Panc1 (cell line): Measurements from ENCODE around the gene PITPNB. TPM values are rescaled to one million over a fixed set of nuclear protein-coding genes. Genes with fewer than 3 reads are reported as not detected.

Source experiments
- ATAC-seq: fragments of 200-7000 bp; cut with Tn5 transposase; 2 replicates; pipeline ENCODE4 v1.9.1; 2020; ENCODE audit warnings: mild to moderate bottlenecking, moderate library complexity
- BruUV-seq: library from RNA; stranded (reverse); fragments of 400-500 nt; replicated peaks from 2 replicates; lab custom pipeline; 2021; lab: Mats Ljungman, UMichigan
- CTCF ChIA-PET: fragments of 300-600 bp; sonication (Branson Sonifier 250); formaldehyde crosslinking; loops from one replicate; lab custom pipeline; 2022; ENCODE audit warnings: antibody characterized with exemption; lab: Charles Lee
- POLR2A ChIA-PET: fragments of 300-600 bp; sonication (Branson Sonifier 250); formaldehyde crosslinking; loops from one replicate; lab custom pipeline; 2022; ENCODE audit warnings: antibody characterized with exemption; lab: Charles Lee
- DNase-seq: peaks from one replicate; pipeline ENCODE4 v3.0.0-alpha.2; 2010; ENCODE audit warnings: low read depth, low spot score
- H3K27ac ChIP-seq: 2 replicates; pipeline ENCODE4 v1.5.1; 2011; ENCODE audit warnings: mild to moderate bottlenecking, low read length, inconsistent platforms
- H3K27me3 ChIP-seq: fragments of 200-500 bp; sonication (Bioruptor generic); 2 replicates; pipeline ENCODE4 v1.6.0; 2014; ENCODE audit warnings: low read length, inconsistent platforms; ENCODE audit not compliant: control insufficient read depth, insufficient read depth
- H3K36me3 ChIP-seq: fragments of 200-500 bp; sonication (Bioruptor generic); 2 replicates; pipeline ENCODE4 v1.5.1; 2014; ENCODE audit warnings: inconsistent platforms, mild to moderate bottlenecking, low read length, moderate library complexity; ENCODE audit not compliant: control insufficient read depth, insufficient read depth
- H3K4me1 ChIP-seq: 2 replicates; pipeline ENCODE4 v1.5.1; 2011; ENCODE audit warnings: inconsistent platforms, mild to moderate bottlenecking, low read length, moderate library complexity; ENCODE audit not compliant: control insufficient read depth, insufficient read depth
- H3K4me3 ChIP-seq, 2 experiments: 2 replicates each; pipeline ENCODE4 v1.5.1; 2011 to 2012; ENCODE audit warnings: low read depth in 2 of 2, low read length in 2 of 2, mild to moderate bottlenecking in 2 of 2, inconsistent platforms in 1 of 2, moderate library complexity in 1 of 2
- H3K9me3 ChIP-seq: fragments of 200-500 bp; sonication (Bioruptor generic); 2 replicates; pipeline ENCODE4 v1.5.1; 2014; ENCODE audit warnings: low read depth, mild to moderate bottlenecking, inconsistent platforms, low read length, moderate library complexity; ENCODE audit not compliant: control insufficient read depth, insufficient read depth
- POLR2AphosphoS5 ChIP-seq: IDR thresholded peaks from 2 replicates; pipeline ENCODE4 v1.6.1; 2012; ENCODE audit warnings: mild to moderate bottlenecking, low read depth, low read length, moderate library complexity
- SIN3A ChIP-seq: IDR thresholded peaks from 2 replicates; pipeline ENCODE4 v1.6.1; 2012; ENCODE audit warnings: low read depth, mild to moderate bottlenecking, low read length, moderate library complexity, borderline replicate concordance; ENCODE audit not compliant: insufficient read depth
- TCF7L2 ChIP-seq: IDR thresholded peaks from 2 replicates; pipeline ENCODE4 v1.6.1; 2011; ENCODE audit warnings: mild to moderate bottlenecking, low read depth, low read length, inconsistent platforms
- in situ Hi-C: cut with HindIII; loops from 2 replicates; pipeline ENCODE4 v1.10.0; 2016; ENCODE audit warnings: low sequenced_read_pairs, low pct_unique_long_range_greater_than_20kb
- intact Hi-C: fragments of 100-400 bp; cut with micrococcal nuclease; formaldehyde crosslinking; loops from one replicate; pipeline ENCODE4 v1.10.0; 2022; ENCODE audit not compliant: unreplicated experiment
- total RNA-seq: library from RNA; stranded (reverse); gene quantifications from one replicate; pipeline ENCODE4 v1.2.1, GENCODE V29; 2021; ENCODE audit not compliant: unreplicated experiment
- TF ChIP-seq, protein P1 (sequence below): fragments of 450-650 bp; IDR thresholded peaks from 2 replicates; pipeline ENCODE4 v1.5.1; 2017; ENCODE audit warnings: mild to moderate bottlenecking
- TF ChIP-seq, protein P2 (sequence below), 2 experiments: IDR thresholded peaks; 2 replicates each; pipeline ENCODE4 v1.6.1; 2011 to 2012; ENCODE audit warnings: low read depth in 2 of 2, control low read depth in 1 of 2, low read length in 1 of 2, mild to moderate bottlenecking in 1 of 2, moderate library complexity in 1 of 2; ENCODE audit not compliant: insufficient read depth in 1 of 2

PITPNB gene
- total RNA-seq, 1 experiment from 2014 or later: 67.0 TPM

DNA sequence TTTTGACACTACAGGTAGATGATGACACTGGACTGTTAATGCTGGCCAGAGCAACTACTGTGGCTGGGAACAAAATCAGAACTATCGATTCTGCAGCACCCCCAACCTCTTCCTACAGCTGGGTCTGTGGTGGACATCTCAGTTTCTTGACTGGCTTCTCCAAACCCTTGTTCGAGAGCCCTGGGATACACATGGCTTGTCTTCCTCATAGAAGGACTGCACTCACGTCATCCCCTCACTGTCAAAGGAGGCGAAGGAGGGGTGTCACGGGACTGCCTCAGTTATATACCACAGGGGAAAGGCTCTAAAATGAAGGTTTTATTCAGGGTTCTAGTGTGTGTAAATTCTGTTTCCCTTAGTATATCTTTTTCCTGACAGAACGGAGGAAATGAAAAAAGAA is 44.9 kb downstream of the PITPNB start:
- Histone ChIP-seq H3K27ac (no peak overlapping the region), H3K4me1 (no peaks in the 10 kb centered on the region), H3K36me3 (peaks cover 16% of the 10 kb centered on the region), H3K4me3 (no peak overlapping the region), H3K27me3 (no peaks in the 10 kb centered on the region), H3K9me3 (no peaks in the 10 kb centered on the region)
- ChIA-PET CTCF (no interaction called here), POLR2A (no interaction called here)
- no peak for TF ChIP-seq SIN3A
- no peak for DNase-seq
- no TSS peak for BruUV-seq
- intact Hi-C loops: no loop called here
- in situ Hi-C loops: no loop called here
- no peak for ATAC-seq

DNA sequence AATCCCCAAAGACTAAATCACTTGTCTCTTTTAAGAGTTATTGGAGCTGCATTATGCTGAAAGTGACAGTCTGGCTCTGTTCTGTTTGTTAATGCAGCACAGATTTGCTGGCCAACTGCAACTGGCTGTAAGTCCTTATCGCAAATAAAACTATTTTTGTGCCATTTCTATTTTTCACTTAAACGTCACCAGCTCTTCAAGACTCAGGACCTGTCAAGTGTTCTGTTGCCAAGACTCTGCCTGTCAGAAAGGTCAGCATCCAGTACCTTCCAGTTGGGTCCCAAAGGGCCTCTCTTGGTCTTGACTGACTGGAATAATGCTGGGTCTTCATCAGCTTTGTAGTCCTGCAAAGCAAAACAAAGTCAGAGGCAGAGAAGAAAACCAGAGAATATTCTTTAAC is 45.6 kb downstream of the PITPNB start:
- H3K4me1 ChIP-seq: no peaks in the 10 kb centered on the region
- in situ Hi-C loops: no loop called here
- H3K4me3 ChIP-seq: no peak overlapping the region
- H3K9me3 ChIP-seq: no peaks in the 10 kb centered on the region
- H3K27me3 ChIP-seq: no peaks in the 10 kb centered on the region
- ATAC-seq (no peak), DNase-seq (no peak)
- ChIA-PET POLR2A (interaction anchor here (0.6 kb wide), 2 partner anchors 1271 to 1333 kb away, joined by 3 to 6 read pairs; no protein-coding TSS in a partner anchor), CTCF (no interaction called here)
- TF ChIP-seq SIN3A (no peak), POLR2AphosphoS5 (no peak), TCF7L2 (no peak)
- TF ChIP-seq, protein P1, sequence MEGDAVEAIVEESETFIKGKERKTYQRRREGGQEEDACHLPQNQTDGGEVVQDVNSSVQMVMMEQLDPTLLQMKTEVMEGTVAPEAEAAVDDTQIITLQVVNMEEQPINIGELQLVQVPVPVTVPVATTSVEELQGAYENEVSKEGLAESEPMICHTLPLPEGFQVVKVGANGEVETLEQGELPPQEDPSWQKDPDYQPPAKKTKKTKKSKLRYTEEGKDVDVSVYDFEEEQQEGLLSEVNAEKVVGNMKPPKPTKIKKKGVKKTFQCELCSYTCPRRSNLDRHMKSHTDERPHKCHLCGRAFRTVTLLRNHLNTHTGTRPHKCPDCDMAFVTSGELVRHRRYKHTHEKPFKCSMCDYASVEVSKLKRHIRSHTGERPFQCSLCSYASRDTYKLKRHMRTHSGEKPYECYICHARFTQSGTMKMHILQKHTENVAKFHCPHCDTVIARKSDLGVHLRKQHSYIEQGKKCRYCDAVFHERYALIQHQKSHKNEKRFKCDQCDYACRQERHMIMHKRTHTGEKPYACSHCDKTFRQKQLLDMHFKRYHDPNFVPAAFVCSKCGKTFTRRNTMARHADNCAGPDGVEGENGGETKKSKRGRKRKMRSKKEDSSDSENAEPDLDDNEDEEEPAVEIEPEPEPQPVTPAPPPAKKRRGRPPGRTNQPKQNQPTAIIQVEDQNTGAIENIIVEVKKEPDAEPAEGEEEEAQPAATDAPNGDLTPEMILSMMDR: no peak
- TF ChIP-seq, protein P2, sequence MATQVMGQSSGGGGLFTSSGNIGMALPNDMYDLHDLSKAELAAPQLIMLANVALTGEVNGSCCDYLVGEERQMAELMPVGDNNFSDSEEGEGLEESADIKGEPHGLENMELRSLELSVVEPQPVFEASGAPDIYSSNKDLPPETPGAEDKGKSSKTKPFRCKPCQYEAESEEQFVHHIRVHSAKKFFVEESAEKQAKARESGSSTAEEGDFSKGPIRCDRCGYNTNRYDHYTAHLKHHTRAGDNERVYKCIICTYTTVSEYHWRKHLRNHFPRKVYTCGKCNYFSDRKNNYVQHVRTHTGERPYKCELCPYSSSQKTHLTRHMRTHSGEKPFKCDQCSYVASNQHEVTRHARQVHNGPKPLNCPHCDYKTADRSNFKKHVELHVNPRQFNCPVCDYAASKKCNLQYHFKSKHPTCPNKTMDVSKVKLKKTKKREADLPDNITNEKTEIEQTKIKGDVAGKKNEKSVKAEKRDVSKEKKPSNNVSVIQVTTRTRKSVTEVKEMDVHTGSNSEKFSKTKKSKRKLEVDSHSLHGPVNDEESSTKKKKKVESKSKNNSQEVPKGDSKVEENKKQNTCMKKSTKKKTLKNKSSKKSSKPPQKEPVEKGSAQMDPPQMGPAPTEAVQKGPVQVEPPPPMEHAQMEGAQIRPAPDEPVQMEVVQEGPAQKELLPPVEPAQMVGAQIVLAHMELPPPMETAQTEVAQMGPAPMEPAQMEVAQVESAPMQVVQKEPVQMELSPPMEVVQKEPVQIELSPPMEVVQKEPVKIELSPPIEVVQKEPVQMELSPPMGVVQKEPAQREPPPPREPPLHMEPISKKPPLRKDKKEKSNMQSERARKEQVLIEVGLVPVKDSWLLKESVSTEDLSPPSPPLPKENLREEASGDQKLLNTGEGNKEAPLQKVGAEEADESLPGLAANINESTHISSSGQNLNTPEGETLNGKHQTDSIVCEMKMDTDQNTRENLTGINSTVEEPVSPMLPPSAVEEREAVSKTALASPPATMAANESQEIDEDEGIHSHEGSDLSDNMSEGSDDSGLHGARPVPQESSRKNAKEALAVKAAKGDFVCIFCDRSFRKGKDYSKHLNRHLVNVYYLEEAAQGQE (IDR thresholded peaks at IDR 0.05; ENCODE audit: insufficient read depth in 1 of 2, low read depth in 2 of 2, low read length in 1 of 2): no peak
- no peak overlapping the region for H3K27ac ChIP-seq
- intact Hi-C loops: no loop called here
- BruUV-seq: no TSS peak
- H3K36me3 ChIP-seq: peaks cover 16% of the 10 kb centered on the region

DNA sequence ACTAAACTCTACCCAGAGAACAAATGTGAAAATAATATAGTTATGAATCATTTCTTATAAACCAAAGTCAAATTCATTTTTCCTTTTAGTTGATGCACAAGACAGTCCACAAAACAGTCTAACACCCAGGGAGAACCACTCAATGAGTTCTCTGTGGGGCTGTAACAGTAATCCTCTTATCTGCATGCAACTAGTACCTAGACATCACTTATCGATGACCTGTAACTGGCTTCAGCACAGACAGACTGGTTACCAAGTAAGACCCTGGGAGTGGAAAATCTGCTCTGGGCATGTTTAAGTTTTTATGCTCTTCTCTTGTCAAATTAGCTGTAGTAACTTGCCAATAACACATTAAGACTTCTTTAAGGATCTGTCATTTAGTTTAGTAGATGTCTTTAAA is 46.6 kb downstream of the PITPNB start:
- in situ Hi-C loops (no loop called here), intact Hi-C loops (no loop called here)
- DNase-seq: no peak
- Histone ChIP-seq H3K27ac (no peak overlapping the region), H3K36me3 (peaks cover 16% of the 10 kb centered on the region), H3K9me3 (no peaks in the 10 kb centered on the region), H3K4me3 (no peak overlapping the region), H3K4me1 (no peaks in the 10 kb centered on the region), H3K27me3 (no peaks in the 10 kb centered on the region)
- BruUV-seq: no TSS peak
- TF ChIP-seq SIN3A (no peak), TCF7L2 (no peak), POLR2AphosphoS5 (no peak)
- TF ChIP-seq, protein P2 (IDR thresholded peaks at IDR 0.05; ENCODE audit: insufficient read depth in 1 of 2, low read depth in 2 of 2, low read length in 1 of 2): no peak
- TF ChIP-seq, protein P1: no peak
- POLR2A ChIA-PET: interaction anchor here (0.6 kb wide), 1 partner anchor 1334 kb away, joined by 3 read pairs; no protein-coding TSS in a partner anchor
- CTCF ChIA-PET: no interaction called here
- ATAC-seq: no peak
